Loucy (cell line): ENCODE measurements around the gene SHPK.

Experiments used
- H2AFZ ChIP-seq: fragments of 200-600 bp; sonication (generic); 2 replicates; pipeline ENCODE4 v1.6.0; 2016; ENCODE audit warnings: antibody characterized with exemption, mild to moderate bottlenecking, low read length, moderate library complexity
- H3F3A ChIP-seq: fragments of 200-600 bp; 2 replicates; pipeline ENCODE4 v1.6.0; 2016; ENCODE audit warnings: antibody characterized with exemption, low read depth, mild to moderate bottlenecking
- H3K27me3 ChIP-seq: fragments of 200-600 bp; sonication (generic); 2 replicates; pipeline ENCODE4 v1.6.1; 2014; ENCODE audit warnings: low read length, mild to moderate bottlenecking; ENCODE audit not compliant: insufficient read depth, poor library complexity, severe bottlenecking
- H3K36me3 ChIP-seq: fragments of 200-600 bp; sonication (generic); 2 replicates; pipeline ENCODE4 v1.6.1; 2016; ENCODE audit warnings: low read length; ENCODE audit not compliant: insufficient read depth
- H3K4me1 ChIP-seq: fragments of 200-600 bp; sonication (generic); 2 replicates; pipeline ENCODE4 v1.5.1; 2014; ENCODE audit warnings: low read length, mild to moderate bottlenecking; ENCODE audit not compliant: insufficient read depth, poor library complexity, severe bottlenecking
- H3K4me2 ChIP-seq: fragments of 200-600 bp; sonication (generic); 2 replicates; pipeline ENCODE4 v1.6.0; 2014; ENCODE audit warnings: antibody characterized with exemption, low read length, low read depth, mild to moderate bottlenecking; ENCODE audit not compliant: poor library complexity, severe bottlenecking
- H3K4me3 ChIP-seq: fragments of 200-600 bp; sonication (generic); 2 replicates; pipeline ENCODE4 v1.5.1; 2014; ENCODE audit warnings: low read length, mild to moderate bottlenecking, mixed read lengths; ENCODE audit not compliant: poor library complexity, severe bottlenecking
- H3K79me2 ChIP-seq: fragments of 200-600 bp; sonication (generic); 2 replicates; pipeline ENCODE4 v1.6.1; 2014; ENCODE audit warnings: low read length; ENCODE audit not compliant: insufficient read depth
- H3K9ac ChIP-seq: fragments of 200-600 bp; sonication (generic); 2 replicates; pipeline ENCODE4 v1.6.0; 2014; ENCODE audit warnings: mild to moderate bottlenecking, low read depth, low read length, moderate library complexity; ENCODE audit not compliant: poor library complexity, severe bottlenecking
- H3K9me2 ChIP-seq: fragments of 200-600 bp; sonication (generic); replicated peaks from 2 replicates; pipeline ENCODE4 v1.6.1; 2016; ENCODE audit warnings: low read depth, low read length, mixed read lengths
- H3K9me3 ChIP-seq: fragments of 200-600 bp; sonication (generic); 2 replicates; pipeline ENCODE4 v1.6.1; 2014; ENCODE audit warnings: mild to moderate bottlenecking, antibody characterized with exemption, low read length, low read depth; ENCODE audit not compliant: insufficient read depth
- H4K20me1 ChIP-seq: fragments of 200-600 bp; sonication (generic); 2 replicates; pipeline ENCODE4 v1.6.0; 2014; ENCODE audit warnings: antibody characterized with exemption, low read length, mild to moderate bottlenecking; ENCODE audit not compliant: insufficient read depth, poor library complexity, severe bottlenecking
- EZH2phosphoT487 ChIP-seq: fragments of 200-600 bp; IDR thresholded peaks from 2 replicates; pipeline ENCODE4 v1.6.1; 2018; ENCODE audit warnings: antibody characterized with exemption, mild to moderate bottlenecking, moderate library complexity, borderline replicate concordance
- TF ChIP-seq, protein P1 (sequence below): fragments of 200-600 bp; sonication (generic); conservative IDR thresholded peaks from 2 replicates; pipeline ENCODE4 v1.5.1; 2014; ENCODE audit warnings: mild to moderate bottlenecking, antibody characterized with exemption, low read length

The SHPK gene

DNA sequence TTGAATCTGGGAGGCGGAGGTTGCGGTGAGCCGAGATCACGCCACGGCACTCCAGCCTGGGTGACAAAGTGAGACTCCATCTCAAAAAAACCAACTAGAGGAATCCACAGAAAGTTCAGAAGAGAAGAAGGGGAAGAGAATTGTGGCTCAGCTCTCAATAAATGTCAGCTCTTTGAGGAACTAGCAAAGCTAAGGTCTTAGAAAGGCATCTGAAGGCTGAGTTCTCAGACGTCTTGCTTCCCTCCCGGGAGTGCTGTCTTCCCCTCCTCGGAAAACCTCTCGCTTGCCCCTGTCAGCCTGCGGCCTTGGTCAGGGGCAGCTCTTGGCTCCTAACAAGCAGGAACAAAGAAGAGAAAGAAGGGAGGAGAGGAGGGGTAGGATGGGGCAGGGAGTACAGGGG, 5.3 kb downstream of the SHPK start:
- H4K20me1 ChIP-seq: peaks cover 4% of the 10 kb centered on the region
- peaks cover 4% of the 10 kb centered on the region; the same call in 1 of the 2 replicates for H3K36me3 ChIP-seq
- peaks cover 17% of the 10 kb centered on the region for H3K79me2 ChIP-seq
- no peaks in the 10 kb centered on the region for H3F3A ChIP-seq
- H2AFZ ChIP-seq: no peak overlapping the region
- no peaks in the 10 kb centered on the region for H3K9me3 ChIP-seq
- H3K4me2 ChIP-seq: no peak overlapping the region
- H3K4me3 ChIP-seq: no peak overlapping the region
- peaks cover 11% of the 10 kb centered on the region for H3K4me1 ChIP-seq
- TF ChIP-seq, protein P1, sequence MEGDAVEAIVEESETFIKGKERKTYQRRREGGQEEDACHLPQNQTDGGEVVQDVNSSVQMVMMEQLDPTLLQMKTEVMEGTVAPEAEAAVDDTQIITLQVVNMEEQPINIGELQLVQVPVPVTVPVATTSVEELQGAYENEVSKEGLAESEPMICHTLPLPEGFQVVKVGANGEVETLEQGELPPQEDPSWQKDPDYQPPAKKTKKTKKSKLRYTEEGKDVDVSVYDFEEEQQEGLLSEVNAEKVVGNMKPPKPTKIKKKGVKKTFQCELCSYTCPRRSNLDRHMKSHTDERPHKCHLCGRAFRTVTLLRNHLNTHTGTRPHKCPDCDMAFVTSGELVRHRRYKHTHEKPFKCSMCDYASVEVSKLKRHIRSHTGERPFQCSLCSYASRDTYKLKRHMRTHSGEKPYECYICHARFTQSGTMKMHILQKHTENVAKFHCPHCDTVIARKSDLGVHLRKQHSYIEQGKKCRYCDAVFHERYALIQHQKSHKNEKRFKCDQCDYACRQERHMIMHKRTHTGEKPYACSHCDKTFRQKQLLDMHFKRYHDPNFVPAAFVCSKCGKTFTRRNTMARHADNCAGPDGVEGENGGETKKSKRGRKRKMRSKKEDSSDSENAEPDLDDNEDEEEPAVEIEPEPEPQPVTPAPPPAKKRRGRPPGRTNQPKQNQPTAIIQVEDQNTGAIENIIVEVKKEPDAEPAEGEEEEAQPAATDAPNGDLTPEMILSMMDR: no peak
- TF ChIP-seq EZH2phosphoT487: no peak
- H3K9me2 ChIP-seq: no peaks in the 10 kb centered on the region
- no peak overlapping the region for H3K9ac ChIP-seq
- H3K27me3 ChIP-seq: no peaks in the 10 kb centered on the region

DNA sequence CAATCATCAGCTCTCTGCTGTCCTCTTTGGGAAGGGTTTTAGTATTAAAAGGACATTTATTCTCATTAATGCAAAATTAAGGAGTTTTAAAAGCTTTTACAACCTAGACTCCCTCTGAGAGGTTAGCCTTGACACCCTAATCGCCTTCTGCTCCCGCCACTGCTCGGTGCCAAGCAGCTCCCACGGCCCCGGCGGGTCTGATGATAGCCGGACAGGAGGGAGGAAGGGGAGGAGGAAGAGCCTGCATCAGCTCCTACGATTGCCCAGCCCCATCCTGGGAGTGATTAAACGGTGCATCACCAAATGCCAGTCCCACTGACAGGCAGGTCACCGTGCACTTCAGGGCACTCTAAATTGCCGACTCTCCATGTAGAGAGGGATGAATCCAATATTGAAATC, 8.3 kb downstream of the SHPK start:
- no peak overlapping the region for H3K4me2 ChIP-seq

DNA sequence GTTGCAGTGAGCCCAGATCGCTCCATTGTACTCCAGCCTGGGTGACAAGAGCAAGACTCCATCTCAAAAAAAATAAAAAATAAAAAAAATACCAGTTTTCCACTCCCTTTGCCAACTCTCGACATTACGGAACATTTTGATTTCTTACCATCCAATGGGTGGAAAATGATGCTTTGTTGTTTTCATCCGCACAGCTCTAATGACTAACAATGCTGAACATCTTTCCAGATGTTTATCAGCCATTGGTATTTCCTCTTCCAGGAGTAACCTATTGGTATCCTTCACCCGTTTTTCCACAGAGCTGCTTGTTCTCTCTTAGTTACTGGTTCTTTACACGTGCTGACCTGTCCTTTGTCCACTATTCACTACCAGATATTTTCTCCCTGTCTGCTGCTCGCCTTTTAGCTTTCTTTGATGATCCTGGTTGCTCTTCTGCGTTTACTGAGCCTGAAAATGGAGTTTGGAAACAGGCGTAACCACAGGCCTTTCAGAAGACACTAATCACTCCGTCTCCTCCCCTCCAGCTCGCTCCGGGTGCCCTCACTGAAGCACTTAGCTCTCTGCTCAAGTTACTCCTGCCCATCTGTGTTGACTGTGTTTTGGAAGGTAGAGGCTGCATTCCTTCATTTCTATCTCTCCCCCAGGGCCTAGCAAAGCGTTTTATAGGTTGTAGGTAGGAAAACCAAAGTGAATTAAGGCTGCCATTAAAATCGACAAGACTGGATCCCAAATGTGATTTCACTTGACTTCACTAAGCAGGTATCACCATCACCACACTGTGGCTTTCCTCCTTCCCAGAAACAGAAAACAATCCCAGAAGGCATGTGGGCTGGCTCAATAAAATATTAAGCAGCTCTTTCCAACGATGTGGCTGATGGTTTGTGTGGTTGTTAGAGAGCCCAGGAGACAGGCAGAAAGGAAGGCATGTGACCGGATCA, 8.9 kb downstream of the SHPK start:
- Histone ChIP-seq H4K20me1 (peaks cover under 1% of the 10 kb centered on the region), H3K9me3 (no peaks in the 10 kb centered on the region), H3K4me3 (no peak overlapping the region), H3K27me3 (no peaks in the 10 kb centered on the region), H3K79me2 (no peaks in the 10 kb centered on the region), H3K9me2 (no peaks in the 10 kb centered on the region), H3K36me3 (peaks cover 24% of the 10 kb centered on the region; the same call in 1 of the 2 replicates), H3K9ac (no peak overlapping the region), H3K4me1 (no peaks in the 10 kb centered on the region), H3F3A (no peaks in the 10 kb centered on the region), H3K4me2 (no peak overlapping the region), H2AFZ (no peak overlapping the region)
- no peak for TF ChIP-seq EZH2phosphoT487
- TF ChIP-seq, protein P1: no peak

More for the DNA sequence above, 8.3 kb downstream of the SHPK start:
- Histone ChIP-seq H3F3A (no peaks in the 10 kb centered on the region), H3K4me1 (no peaks in the 10 kb centered on the region), H3K79me2 (no peaks in the 10 kb centered on the region), H3K9me2 (no peaks in the 10 kb centered on the region), H3K9me3 (no peaks in the 10 kb centered on the region), H3K9ac (no peak overlapping the region), H3K4me3 (no peak overlapping the region), H3K36me3 (peaks cover 20% of the 10 kb centered on the region; the same call in 1 of the 2 replicates), H4K20me1 (peaks cover 4% of the 10 kb centered on the region), H3K27me3 (no peaks in the 10 kb centered on the region), H2AFZ (no peak overlapping the region)
- no peak for TF ChIP-seq EZH2phosphoT487
- TF ChIP-seq, protein P1: no peak
